GM19467 (cell line): ENCODE results near the gene SECISBP2.

ENCODE experiments used
- ATAC-seq: cut with Tn5 transposase; IDR thresholded peaks from one replicate; pipeline ENCODE4 v1.9.1; 2021; ENCODE audit warnings: mild to moderate bottlenecking, moderate library complexity; ENCODE audit not compliant: unreplicated experiment

Gene SECISBP2

GRCh38 chr9:89379508-89380115, 61.3 kb downstream of the SECISBP2 start:
- ATAC-seq: no peak

GRCh38 chr9:89380437-89381307, 62.4 kb downstream of the SECISBP2 start:
- ATAC-seq: no peak

GRCh38 chr9:89381308-89381609, 63.0 kb downstream of the SECISBP2 start:
- no peak for ATAC-seq

- ATAC-seq: no peak
Measured at GRCh38 chr9:89382026-89382986, 64.0 kb downstream of the SECISBP2 start.

DNA sequence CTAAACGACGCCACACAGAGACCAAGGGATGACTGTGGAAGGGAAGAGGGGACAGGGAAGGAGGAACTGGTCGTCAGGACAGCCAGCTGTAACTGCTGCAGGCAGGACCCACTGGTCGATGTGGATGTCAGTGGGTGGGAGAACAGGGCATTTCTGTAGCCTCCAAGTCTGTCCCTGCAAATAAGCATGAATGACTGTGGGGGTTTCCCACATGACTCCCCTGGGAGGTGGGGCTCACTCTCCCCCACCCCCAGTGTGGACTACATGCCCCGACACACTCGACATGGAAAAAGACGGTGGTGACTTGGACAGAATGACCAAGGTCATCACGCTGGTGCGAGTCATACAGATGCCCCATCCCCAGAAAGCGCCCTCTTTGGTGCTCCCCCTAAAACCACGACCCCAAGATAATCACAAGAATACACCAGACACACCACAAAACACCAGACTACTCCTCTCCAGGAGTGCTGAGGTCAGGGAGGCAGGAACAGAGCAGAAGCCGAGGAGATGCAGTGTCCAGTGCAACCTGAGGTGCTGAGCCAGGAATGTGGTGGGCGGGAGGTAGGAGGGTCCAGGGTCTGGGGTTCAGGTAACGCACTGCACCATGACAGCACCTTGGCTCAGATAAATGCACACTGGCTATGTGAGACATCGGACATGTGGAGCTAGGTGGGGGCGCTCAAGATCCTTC, 64.9 kb downstream of the SECISBP2 start:
- no peak for ATAC-seq

- no peak for ATAC-seq
Measured at GRCh38 chr9:89383721-89384300, 65.5 kb downstream of the SECISBP2 start.

DNA sequence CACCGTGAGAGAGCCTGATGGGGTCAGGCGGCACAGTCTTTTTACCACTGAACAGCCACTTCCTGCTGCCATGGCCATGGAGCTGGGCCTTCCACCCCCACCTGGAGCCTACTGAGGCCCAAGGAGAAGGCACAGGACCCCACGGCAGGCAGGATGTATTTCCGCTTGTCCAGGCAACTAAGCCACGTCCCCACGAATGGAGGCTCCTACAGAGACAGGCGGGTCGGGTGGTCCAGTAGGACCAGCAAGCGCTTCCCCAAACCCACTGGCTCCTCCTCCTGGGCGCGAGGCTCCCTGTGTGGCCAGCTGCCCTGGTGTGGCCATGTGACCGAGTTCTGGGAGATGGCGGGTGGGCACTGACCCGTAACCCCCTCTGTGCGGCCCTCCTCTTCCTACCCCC, 66.5 kb downstream of the SECISBP2 start:
- ATAC-seq: no peak

GRCh38 chr9:89386206-89386605, 67.9 kb downstream of the SECISBP2 start:
- ATAC-seq: no peak

- ATAC-seq: no peak
Measured at GRCh38 chr9:89386797-89387196, 68.5 kb downstream of the SECISBP2 start.

DNA sequence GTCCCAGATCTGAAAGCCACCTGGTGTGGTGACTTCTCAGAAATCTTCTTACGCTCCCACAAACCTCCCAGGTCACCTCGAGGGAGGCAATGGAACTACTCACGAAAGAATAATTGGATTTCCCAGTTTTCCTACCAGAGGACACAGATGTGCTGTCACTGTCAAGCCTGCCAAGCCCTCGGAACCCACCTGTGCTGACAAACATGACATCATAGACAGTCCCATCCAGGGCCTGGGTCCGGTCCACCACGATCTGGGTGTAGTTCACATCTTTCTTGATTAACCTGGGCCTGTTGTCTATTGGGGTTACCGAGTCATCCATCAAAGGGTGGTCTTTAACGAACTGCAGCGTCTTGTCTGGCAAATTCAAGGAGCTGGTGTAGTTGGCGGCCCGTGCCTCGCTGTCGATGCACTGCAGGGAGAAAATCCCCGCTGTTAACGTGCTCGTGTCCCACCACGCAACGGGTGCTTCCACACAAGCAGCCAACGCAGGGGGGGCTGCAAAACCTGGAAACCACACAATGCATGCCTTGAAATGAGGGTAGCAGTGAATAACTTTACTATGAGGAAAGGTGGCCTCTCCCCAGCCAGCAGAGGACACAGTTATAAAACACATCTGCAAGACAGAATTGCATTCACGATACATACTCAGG, 69.0 kb downstream of the SECISBP2 start:
- ATAC-seq: no peak

DNA sequence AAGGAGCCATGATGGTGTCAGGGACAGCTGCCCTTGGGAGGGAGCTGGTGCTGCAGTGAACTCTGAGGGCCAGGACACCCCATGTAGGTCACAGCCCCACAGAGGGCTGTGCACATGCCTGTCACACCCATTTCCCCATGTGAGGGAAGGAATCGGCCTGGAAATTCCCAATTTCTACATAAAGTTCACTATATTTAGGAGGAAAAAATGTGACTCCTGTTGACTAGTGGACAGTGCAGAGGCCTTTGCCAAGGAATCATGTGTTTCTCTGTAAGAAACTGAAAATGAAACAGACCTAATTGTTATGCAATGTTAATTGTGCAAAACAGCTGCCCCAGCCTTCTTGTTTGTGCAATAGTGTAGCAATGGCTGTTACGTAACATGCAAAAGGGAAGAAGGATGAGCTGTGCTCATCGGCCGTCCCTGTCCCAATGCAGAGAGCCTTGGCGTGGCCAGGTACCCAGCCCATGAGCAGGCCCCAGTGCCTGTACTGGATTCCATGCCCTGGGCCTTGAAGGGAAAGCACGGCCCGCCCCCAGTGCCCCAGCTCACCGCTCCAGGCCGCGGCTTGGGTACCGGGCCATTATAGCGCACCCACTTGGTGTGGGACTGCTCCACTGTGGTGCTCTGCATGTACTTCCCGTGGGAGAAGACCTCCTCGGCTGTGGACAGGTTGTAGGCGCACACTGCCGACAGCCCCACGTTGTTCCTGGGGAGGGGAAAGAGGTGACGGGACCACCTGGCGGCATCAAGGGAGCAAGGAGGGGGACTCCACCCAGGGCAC, 70.0 kb downstream of the SECISBP2 start:
- no peak for ATAC-seq

DNA sequence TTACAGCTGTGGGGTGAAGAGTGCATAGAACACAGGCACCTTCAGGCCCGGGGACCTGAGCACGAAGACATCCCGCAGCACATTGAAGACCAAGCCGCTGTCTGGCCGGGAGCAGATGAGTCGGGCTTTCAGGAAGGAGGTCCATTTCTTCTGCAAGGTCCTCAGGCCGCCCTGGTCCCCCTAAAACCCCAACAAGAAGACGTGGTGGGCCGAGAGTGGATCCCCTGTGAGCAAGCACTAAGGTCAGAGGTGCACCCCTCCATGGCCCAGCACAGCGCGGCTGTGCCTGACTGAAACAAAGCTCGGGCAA, 70.5 kb downstream of the SECISBP2 start:
- ATAC-seq: no peak

- no peak for ATAC-seq
Measured at GRCh38 chr9:89390068-89390555, 71.8 kb downstream of the SECISBP2 start.

- no peak for ATAC-seq
Measured at GRCh38 chr9:89390578-89391116, 72.3 kb downstream of the SECISBP2 start.

DNA sequence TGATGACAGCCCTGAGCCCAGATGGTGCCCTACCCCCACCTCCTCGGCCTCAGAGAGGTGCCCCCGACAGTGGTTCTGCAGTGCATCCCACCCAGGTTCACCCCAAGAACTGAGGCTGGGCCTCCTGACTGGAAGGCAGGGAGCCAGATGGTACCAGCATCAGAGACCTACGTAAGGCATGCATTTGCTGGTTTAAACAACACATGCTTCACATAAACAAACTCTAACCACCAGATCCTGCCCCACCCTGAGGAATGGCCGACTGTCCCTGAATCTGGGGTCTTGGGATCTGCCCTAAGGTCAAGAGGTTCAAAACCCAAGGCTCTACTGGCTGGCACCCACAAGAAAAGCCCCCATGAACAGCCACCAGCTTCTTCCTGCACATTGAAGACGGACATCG, 73.3 kb downstream of the SECISBP2 start:
- ATAC-seq: no peak

DNA sequence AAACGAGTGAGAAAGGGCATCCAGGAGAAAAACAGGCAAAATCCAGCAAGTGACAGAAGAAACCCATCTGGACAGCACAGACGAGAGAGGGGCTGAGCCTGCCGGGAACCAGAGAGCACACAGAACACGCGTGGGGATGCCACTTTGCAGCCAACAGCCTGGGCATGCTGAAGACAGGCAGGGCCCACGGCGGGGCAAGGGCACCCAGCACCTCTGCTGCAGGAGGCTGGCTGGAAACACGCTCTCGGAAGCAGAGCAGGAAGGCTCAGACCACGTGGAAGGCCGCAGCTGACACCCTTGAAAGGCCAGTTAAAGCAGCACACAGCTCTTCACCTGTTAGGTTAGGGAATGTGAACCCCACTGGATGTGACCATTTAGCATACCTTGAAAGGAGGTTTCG, 76.1 kb downstream of the SECISBP2 start:
- ATAC-seq: no peak

DNA sequence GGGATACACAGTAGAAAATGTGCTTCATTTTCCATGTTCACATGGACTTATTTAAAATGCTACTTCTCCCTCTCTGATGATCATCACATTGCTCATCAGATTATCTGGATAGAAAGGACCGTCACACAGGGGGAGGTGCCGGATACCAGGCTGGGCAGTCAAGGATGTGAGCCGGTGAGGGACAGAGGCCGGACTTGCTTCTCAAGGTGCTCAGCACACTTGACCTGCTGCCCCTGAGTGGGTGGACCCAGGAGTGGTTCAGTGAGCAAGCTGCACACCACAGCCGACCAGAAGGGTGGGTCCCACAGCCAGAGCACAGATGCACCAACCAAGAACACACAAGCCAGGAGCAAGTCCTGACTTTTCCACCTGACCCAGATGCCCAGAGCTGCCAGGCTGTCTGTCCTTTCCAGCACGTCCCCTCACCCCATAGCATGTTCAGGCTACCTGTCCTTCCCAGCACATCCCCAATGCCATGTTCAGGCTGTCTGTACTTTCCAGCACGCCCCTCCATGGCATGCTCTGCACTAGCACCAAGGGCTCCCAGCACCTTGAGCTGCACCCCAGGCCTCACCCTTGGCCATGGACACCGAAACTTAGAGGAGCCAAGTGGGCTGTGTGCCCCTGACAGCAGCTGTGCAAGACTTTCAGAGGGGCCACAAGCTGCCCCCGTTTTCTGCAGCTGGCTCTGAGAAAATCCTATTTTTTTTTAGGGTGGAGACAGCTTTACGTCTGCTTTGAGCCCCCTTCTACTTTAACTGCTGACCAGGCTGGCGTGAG, 77.8 kb downstream of the SECISBP2 start:
- no peak for ATAC-seq

- no peak for ATAC-seq
Measured at GRCh38 chr9:89397471-89397870, 79.2 kb downstream of the SECISBP2 start.
